GM19397 (cell line): ENCODE measurements around the gene GALNT9.

Experiments used
- ATAC-seq: cut with Tn5 transposase; IDR thresholded peaks from one replicate; pipeline ENCODE4 v1.9.1; 2021; ENCODE audit warnings: mild to moderate bottlenecking, moderate library complexity; ENCODE audit not compliant: unreplicated experiment

GALNT9 gene

GRCh38 chr12:132217800-132218526, 111.4 kb downstream of the GALNT9 start:
- ATAC-seq, result no peak

- ATAC-seq, result no peak
Observed at GRCh38 chr12:132217371-132217770, 112.0 kb downstream of the GALNT9 start.

- ATAC-seq, result no peak
Observed at GRCh38 chr12:132216354-132216987, 112.9 kb downstream of the GALNT9 start.

- ATAC-seq, result no peak
Observed at GRCh38 chr12:132215299-132215989, 113.9 kb downstream of the GALNT9 start.

GRCh38 chr12:132214891-132215290, 114.5 kb downstream of the GALNT9 start:
- ATAC-seq, result no peak

GRCh38 chr12:132214161-132214476, 115.3 kb downstream of the GALNT9 start:
- no peak for ATAC-seq

- no peak for ATAC-seq
Observed at GRCh38 chr12:132213359-132214160, 115.8 kb downstream of the GALNT9 start.

GRCh38 chr12:132211816-132212215, 117.6 kb downstream of the GALNT9 start:
- no peak for ATAC-seq

GRCh38 chr12:132211326-132211725, 118.1 kb downstream of the GALNT9 start:
- no peak for ATAC-seq

- no peak for ATAC-seq
Observed at GRCh38 chr12:132210223-132211055, 119.0 kb downstream of the GALNT9 start.

- no peak for ATAC-seq
Observed at GRCh38 chr12:132209619-132210222, 119.7 kb downstream of the GALNT9 start.

GRCh38 chr12:132208153-132208823, 121.1 kb downstream of the GALNT9 start:
- no peak for ATAC-seq

GRCh38 chr12:132207083-132207775, 122.2 kb downstream of the GALNT9 start:
- ATAC-seq, result no peak

- no peak for ATAC-seq
Observed at GRCh38 chr12:132206046-132206434, 123.3 kb downstream of the GALNT9 start.

- ATAC-seq, result no peak
Observed at GRCh38 chr12:132205271-132206045, 123.9 kb downstream of the GALNT9 start.

GRCh38 chr12:132204793-132205270, 124.6 kb downstream of the GALNT9 start:
- ATAC-seq, result no peak

- no peak for ATAC-seq
Observed at GRCh38 chr12:132204063-132204792, 125.2 kb downstream of the GALNT9 start.
